DMS114 treated with DMSO at 0.1 percent for 48 hours (cell line): ENCODE results near the gene FCMR.
A peak's percentile ranks its signal among the peaks of the same experiment; 100 is the strongest.
"Not testable (repeated sequence)": the region's sequence is repeated elsewhere in the genome, so short reads cannot be mapped to it uniquely, and the experiment has no call there.

Source experiments
- DNase-seq: peaks from one replicate; lab custom pipeline; 2025; ENCODE audit not compliant: unreplicated experiment; lab: John Stamatoyannopoulos, UW

FCMR gene

GRCh38 chr1:206924592-206925105, 2.9 kb upstream of the FCMR start:
- no peak for DNase-seq

GRCh38 chr1:206923961-206924557, 2.3 kb upstream of the FCMR start:
- DNase-seq = not testable (repeated sequence)

GRCh38 chr1:206923009-206923960, 1.5 kb upstream of the FCMR start:
- no peak for DNase-seq

GRCh38 chr1:206922524-206922923, 783 bp upstream of the FCMR start:
- DNase-seq = no peak

- DNase-seq = no peak
These were observed 3.7 kb downstream of the FCMR start for GRCh38 chr1:206918076-206918475.

GRCh38 chr1:206916000-206916709, 5.6 kb downstream of the FCMR start:
- DNase-seq = no peak

- DNase-seq = no peak
These were observed 6.6 kb downstream of the FCMR start for GRCh38 chr1:206915030-206915735.

GRCh38 chr1:206913766-206914537, 7.8 kb downstream of the FCMR start:
- no peak for DNase-seq

- DNase-seq = peak; percentile 58
These were observed 9.2 kb downstream of the FCMR start for GRCh38 chr1:206912445-206913095.

GRCh38 chr1:206911064-206911663, 10.6 kb downstream of the FCMR start:
- DNase-seq = peak; percentile 50

GRCh38 chr1:206909883-206910318, 11.8 kb downstream of the FCMR start:
- DNase-seq = no peak

GRCh38 chr1:206909161-206909882, 12.4 kb downstream of the FCMR start:
- no peak for DNase-seq

- DNase-seq = no peak
These were observed 13.7 kb downstream of the FCMR start for GRCh38 chr1:206908038-206908437.

GRCh38 chr1:206907304-206907991, 14.3 kb downstream of the FCMR start:
- DNase-seq = no peak

GRCh38 chr1:206905295-206906164, 16.2 kb downstream of the FCMR start:
- DNase-seq = no peak

GRCh38 chr1:206904423-206905142, 17.2 kb downstream of the FCMR start:
- no peak for DNase-seq
